Lung (tissue), 12 donors: ENCODE data around the gene MYPN. TPM values are rescaled to one million over a fixed set of nuclear protein-coding genes. Genes with fewer than 3 reads are reported as not detected.
A peak's percentile ranks its signal among the peaks of the same experiment; 100 is the strongest.
"Not testable (repeated sequence)": the region's sequence is repeated elsewhere in the genome, so short reads cannot be mapped to it uniquely, and the experiment has no call there.

ENCODE experiments used
- ATAC-seq: fragments of 200-7000 bp; cut with Tn5 transposase; one replicate; pipeline ENCODE4 v1.9.1; 2020; ENCODE audit warnings: moderate number of reproducible peaks; ENCODE audit not compliant: insufficient read depth, low FRiP score
- DNase-seq, 3 donors: peaks; one replicate each; pipeline ENCODE4 v3.0.0-alpha.2; 2013 to 2017
- H3K27ac ChIP-seq, 2 donors: one replicate each; pipeline ENCODE4 v1.5.1; 2013; ENCODE audit warnings: mild to moderate bottlenecking in 2 of 2, moderate library complexity in 2 of 2, control low read depth in 1 of 2, inconsistent platforms in 1 of 2, low read depth in 1 of 2, low read length in 1 of 2
- H3K27me3 ChIP-seq, 3 donors: one replicate each; pipeline ENCODE4 v1.5.1; 2013; ENCODE audit warnings: low read length in 2 of 3; ENCODE audit not compliant: control insufficient read depth in 3 of 3, insufficient read depth in 3 of 3
- H3K36me3 ChIP-seq, 4 donors: one replicate each; pipeline ENCODE4 v1.5.1; 2013; ENCODE audit warnings: low read length in 4 of 4, mild to moderate bottlenecking in 1 of 4, moderate library complexity in 1 of 4; ENCODE audit not compliant: control insufficient read depth in 4 of 4, insufficient read depth in 4 of 4
- H3K4me1 ChIP-seq, 5 donors: one replicate each; pipeline ENCODE4 v1.5.1; 2013; ENCODE audit warnings: low read length in 5 of 5, mild to moderate bottlenecking in 2 of 5, moderate library complexity in 1 of 5; ENCODE audit not compliant: control insufficient read depth in 5 of 5, insufficient read depth in 5 of 5
- H3K4me3 ChIP-seq: one replicate; pipeline ENCODE4 v1.5.1; 2013; ENCODE audit warnings: mild to moderate bottlenecking, control low read depth, moderate library complexity
- H3K9ac ChIP-seq, 2 donors: one replicate each; pipeline ENCODE4 v1.5.1; 2013; ENCODE audit warnings: low read length in 2 of 2, control low read depth in 1 of 2; ENCODE audit not compliant: insufficient read depth in 1 of 2
- H3K9me3 ChIP-seq, 4 donors: one replicate each; pipeline ENCODE4 v1.5.1; 2013; ENCODE audit warnings: low read length in 3 of 4, mild to moderate bottlenecking in 1 of 4, moderate library complexity in 1 of 4; ENCODE audit not compliant: control insufficient read depth in 4 of 4, insufficient read depth in 3 of 4
- CTCF ChIP-seq: IDR thresholded peaks from 2 replicates; pipeline ENCODE4 v1.5.1; 2012; ENCODE audit warnings: mild to moderate bottlenecking; ENCODE audit errors: control extremely low read depth, extremely low read depth
- WGBS, 2 donors: extraction: QIAGEN DNeasy Blood & Tissue Kit; methylation state at CpG; one replicate each; pipeline ENCODE4 v1.1.7; 2013; 5-methylcytosine and 5-hydroxymethylcytosine counted together
- polyA plus RNA-seq, 2 donors: library from polyadenylated mRNA; stranded (reverse); fragments of 200-250 nt; gene quantifications; one replicate each; pipeline ENCODE4 v1.2.1, GENCODE V29; 2013
- total RNA-seq, 2 donors: library from RNA; depleted of rRNA in 1 of 2; stranded (reverse); fragments of >200 nt in 1 of 2; gene quantifications; one replicate each; pipeline ENCODE4 v1.2.1, GENCODE V29; 2014 to 2021
- donor health status: control.
- donor health status: control.
- donor health status: Bipolar disorder and iron deficiency.
- donor health status: healthy.
- donor health status: DM: yes; HTN: yes; CAD: no.

MYPN gene
- total and polyA plus RNA-seq, 4 donors: 0.01 to 0.28 (median 0.04) TPM

GRCh38 chr10:68156373-68157185, 47.3 kb downstream of the MYPN start:
- Histone ChIP-seq H3K27ac (peak overlapping the region in 1 of 2 donors; percentile 89), H3K4me1 (peaks cover 0 to 37% (median 17%) of the 10 kb centered on the region in 5 donors), H3K27me3 (no peaks in the 10 kb centered on the region), H3K9me3 (no peaks in the 10 kb centered on the region), H3K4me3 (no peak overlapping the region), H3K9ac (no peak overlapping the region), H3K36me3 (peaks cover 0 to 2% (median 0%) of the 10 kb centered on the region in 4 donors)
- ATAC-seq: no peak
- DNase-seq: peak; percentile 64 to 88 (median 83)
- WGBS, 2 donors: 32 to 38% methylated on average over 11 of the region's 11 CpGs
- peak; percentile 90 for TF ChIP-seq CTCF

GRCh38 chr10:68157522-68157921, 48.2 kb downstream of the MYPN start:
- H3K4me1 ChIP-seq: peaks cover 0 to 37% (median 17%) of the 10 kb centered on the region in 5 donors
- not testable (repeated sequence) for H3K9ac ChIP-seq, ATAC-seq, H3K9me3 ChIP-seq, H3K27me3 ChIP-seq, H3K36me3 ChIP-seq, DNase-seq, H3K4me3 ChIP-seq
- H3K27ac ChIP-seq: peak overlapping the region in 1 of 2 donors; percentile 33
- 84 to 92% methylated on average over 7 of the region's 7 CpGs for WGBS, 2 donors

- Histone ChIP-seq H3K36me3 (no peaks in the 10 kb centered on the region), H3K9me3 (no peaks in the 10 kb centered on the region), H3K9ac (no peak overlapping the region), H3K4me3 (no peak overlapping the region), H3K27me3 (no peaks in the 10 kb centered on the region), H3K4me1 (peaks cover 0 to 37% (median 17%) of the 10 kb centered on the region in 5 donors), H3K27ac (peak overlapping the region in 1 of 2 donors; percentile 17)
- WGBS, 2 donors: 90 to 96% methylated on average over 7 of the region's 7 CpGs
- DNase-seq: no peak
- ATAC-seq: no peak
- TF ChIP-seq CTCF: no peak
Measured at GRCh38 chr10:68158031-68158430, 48.7 kb downstream of the MYPN start.

- Histone ChIP-seq H3K9me3 (peaks cover 0 to 1% (median 0%) of the 10 kb centered on the region in 4 donors), H3K4me3 (no peak overlapping the region), H3K27ac (no peak overlapping the region), H3K36me3 (peaks cover 0 to 10% (median 0%) of the 10 kb centered on the region in 4 donors), H3K4me1 (peaks cover 0 to 5% (median 2%) of the 10 kb centered on the region in 5 donors), H3K9ac (no peak overlapping the region), H3K27me3 (no peaks in the 10 kb centered on the region)
- WGBS, 2 donors: 47 to 65% methylated on average over 2 of the region's 2 CpGs
- no peak for ATAC-seq
- peak in 1 of 3 donors; percentile 52 for DNase-seq
- TF ChIP-seq CTCF: no peak
Measured at GRCh38 chr10:68163735-68164134, 54.4 kb downstream of the MYPN start.
